Trophoblast cell (in vitro differentiated cells and primary cell): ENCODE results near the gene THBS2.

ENCODE experiments used
- DNase-seq, 2 donors: peaks; one replicate each; pipeline ENCODE4 v3.0.0-alpha.2; 2016
- H2AFZ ChIP-seq: 2 replicates; pipeline ENCODE4 v1.6.1; 2013; ENCODE audit warnings: low read length, moderate library complexity, mild to moderate bottlenecking; ENCODE audit not compliant: insufficient read depth, poor library complexity
- H2AK5ac ChIP-seq: 2 replicates; pipeline ENCODE4 v1.6.1; 2013; ENCODE audit warnings: mild to moderate bottlenecking, low read length
- H2BK120ac ChIP-seq: 2 replicates; pipeline ENCODE4 v1.6.1; 2013; ENCODE audit warnings: low read length, mild to moderate bottlenecking, moderate library complexity; ENCODE audit not compliant: insufficient read depth, poor library complexity
- H2BK12ac ChIP-seq: 2 replicates; pipeline ENCODE4 v1.6.1; 2013; ENCODE audit warnings: mild to moderate bottlenecking, low read length, moderate library complexity
- H2BK5ac ChIP-seq: 2 replicates; pipeline ENCODE4 v1.6.1; 2013; ENCODE audit warnings: low read length, low read depth, moderate library complexity, mild to moderate bottlenecking; ENCODE audit not compliant: poor library complexity
- H3K14ac ChIP-seq: 2 replicates; pipeline ENCODE4 v1.6.1; 2013; ENCODE audit warnings: mild to moderate bottlenecking, low read length
- H3K18ac ChIP-seq: 2 replicates; pipeline ENCODE4 v1.6.1; 2013; ENCODE audit warnings: mild to moderate bottlenecking, low read length
- H3K23ac ChIP-seq: 2 replicates; pipeline ENCODE4 v1.6.1; 2013; ENCODE audit warnings: low read length
- H3K27ac ChIP-seq: 2 replicates; pipeline ENCODE4 v1.5.1; 2013; ENCODE audit warnings: low read depth, mild to moderate bottlenecking, inconsistent platforms, low read length, moderate library complexity
- H3K27me3 ChIP-seq: 2 replicates; pipeline ENCODE4 v1.6.1; 2013; ENCODE audit warnings: inconsistent platforms, mild to moderate bottlenecking, low read length, moderate library complexity; ENCODE audit not compliant: insufficient read depth
- H3K36me3 ChIP-seq, 2 experiments: 1 replicate in 1 of 2; 2 replicates in 1 of 2; pipeline ENCODE4 v1.6.1; 2013; ENCODE audit warnings: low read length in 2 of 2, mild to moderate bottlenecking in 2 of 2, moderate library complexity in 1 of 2; ENCODE audit not compliant: insufficient read depth in 2 of 2, control insufficient read depth in 1 of 2
- H3K4ac ChIP-seq: 2 replicates; pipeline ENCODE4 v1.6.1; 2013; ENCODE audit warnings: low read depth, mild to moderate bottlenecking, low read length, moderate library complexity
- H3K4me1 ChIP-seq, 2 experiments: 1 replicate in 1 of 2; 2 replicates in 1 of 2; pipeline ENCODE4 v1.6.1; 2013; ENCODE audit warnings: low read length in 2 of 2, mild to moderate bottlenecking in 2 of 2, moderate library complexity in 1 of 2; ENCODE audit not compliant: insufficient read depth in 2 of 2, control insufficient read depth in 1 of 2
- H3K4me2 ChIP-seq: 2 replicates; pipeline ENCODE4 v1.6.1; 2013; ENCODE audit warnings: inconsistent platforms, mild to moderate bottlenecking, low read length, moderate library complexity
- H3K4me3 ChIP-seq: 2 replicates; pipeline ENCODE4 v1.5.1; 2013; ENCODE audit warnings: mild to moderate bottlenecking, low read depth, low read length, inconsistent platforms
- H3K79me1 ChIP-seq: one replicate; pipeline ENCODE4 v1.6.1; 2013; ENCODE audit warnings: low read length
- H3K79me2 ChIP-seq: 2 replicates; pipeline ENCODE4 v1.6.1; 2013; ENCODE audit warnings: low read length, mild to moderate bottlenecking; ENCODE audit not compliant: control insufficient read depth, insufficient read depth, poor library complexity
- H3K9ac ChIP-seq: 2 replicates; pipeline ENCODE4 v1.6.1; 2013; ENCODE audit warnings: mild to moderate bottlenecking, low read length
- H3K9me3 ChIP-seq: 2 replicates; pipeline ENCODE4 v1.6.1; 2013; ENCODE audit warnings: low read depth, mild to moderate bottlenecking, control low read depth, inconsistent platforms, low read length; ENCODE audit not compliant: insufficient read depth
- H4K12ac ChIP-seq: 2 replicates; pipeline ENCODE4 v1.6.1; 2013; ENCODE audit warnings: low read depth, mild to moderate bottlenecking, low read length, moderate library complexity
- H4K8ac ChIP-seq: 2 replicates; pipeline ENCODE4 v1.6.1; 2013; ENCODE audit warnings: low read depth, mild to moderate bottlenecking, low read length, moderate library complexity
- H4K91ac ChIP-seq: one replicate; pipeline ENCODE4 v1.6.1; 2013; ENCODE audit warnings: low read depth, mild to moderate bottlenecking, low read length, moderate library complexity
- WGBS: extraction: QIAGEN DNeasy Blood & Tissue Kit; methylation state at CpG from one replicate; pipeline ENCODE4 v1.1.7; 2013; ENCODE audit warnings: missing lambda C conversion rate; ENCODE audit not compliant: insufficient read length, insufficient coverage; ENCODE audit errors: extremely low coverage; 5-methylcytosine and 5-hydroxymethylcytosine counted together

Gene THBS2

DNA sequence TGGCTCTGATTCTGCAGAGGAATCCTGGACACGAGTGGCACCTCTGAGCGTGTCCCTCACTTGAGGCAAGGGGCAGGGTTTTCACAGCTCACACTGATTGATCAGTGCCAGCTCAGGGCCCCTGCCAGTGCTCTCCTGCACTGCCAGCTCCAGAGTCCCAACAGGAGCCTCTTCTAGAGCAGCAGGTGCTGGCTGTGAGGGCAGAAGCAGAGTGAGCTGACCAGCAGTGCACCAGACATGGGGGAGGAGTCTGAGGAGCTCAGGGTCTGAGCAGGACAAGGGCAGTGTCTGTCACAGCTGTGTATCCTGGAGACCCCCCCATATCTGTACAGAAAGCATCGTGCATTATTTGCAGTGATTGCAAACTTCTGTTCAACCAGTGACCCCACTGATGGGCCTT lies 31.5 kb upstream of the THBS2 start:
- Histone ChIP-seq H3K79me2 (no peaks in the 10 kb centered on the region), H2AK5ac (no peak overlapping the region), H4K91ac (no peak overlapping the region), H2AFZ (no peak overlapping the region), H3K18ac (no peak overlapping the region), H2BK120ac (no peak overlapping the region), H3K79me1 (no peaks in the 10 kb centered on the region), H3K9ac (no peak overlapping the region), H3K9me3 (peaks cover 5% of the 10 kb centered on the region), H3K27me3 (no peaks in the 10 kb centered on the region), H3K4me2 (no peak overlapping the region), H3K4ac (no peak overlapping the region), H2BK5ac (no peak overlapping the region), H3K23ac (no peak overlapping the region), H3K14ac (no peak overlapping the region), H3K27ac (no peak overlapping the region), H4K8ac (no peak overlapping the region), H2BK12ac (no peak overlapping the region), H3K4me3 (no peak overlapping the region), H4K12ac (no peak overlapping the region), H3K36me3 (no peaks in the 10 kb centered on the region), H3K4me1 (no peaks in the 10 kb centered on the region)
- DNase-seq, result no peak
- no CpG with 5 or more reads among the region's 3 CpGs for WGBS

DNA sequence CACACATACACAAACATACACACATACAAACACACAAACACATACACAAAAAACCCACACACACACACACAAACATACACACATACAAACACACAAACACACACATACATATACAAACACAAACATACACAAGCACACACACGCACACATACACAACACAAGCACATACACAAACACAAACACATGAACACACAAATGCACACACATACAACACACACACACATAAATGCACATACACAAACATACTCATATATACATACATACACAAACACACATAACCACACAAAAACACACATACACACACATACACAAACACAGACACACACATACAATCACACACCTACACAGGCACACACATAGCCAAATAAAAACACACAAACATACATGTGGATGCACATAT lies 30.3 kb upstream of the THBS2 start:
- no peak overlapping the region for H3K9ac ChIP-seq
- H3K14ac ChIP-seq, result no peak overlapping the region
- no peak overlapping the region for H3K27ac ChIP-seq
- H3K4me3 ChIP-seq, result no peak overlapping the region
- H3K4ac ChIP-seq, result no peak overlapping the region
- H2BK120ac ChIP-seq, result no peak overlapping the region
- H2AK5ac ChIP-seq, result no peak overlapping the region
- no peak overlapping the region for H2AFZ ChIP-seq
- H4K12ac ChIP-seq, result no peak overlapping the region
- H3K4me1 ChIP-seq, result no peaks in the 10 kb centered on the region
- DNase-seq, result no peak
- no peaks in the 10 kb centered on the region for H3K79me2 ChIP-seq
- no peaks in the 10 kb centered on the region for H3K36me3 ChIP-seq
- no peaks in the 10 kb centered on the region for H3K79me1 ChIP-seq
- no peak overlapping the region for H3K18ac ChIP-seq
- H3K23ac ChIP-seq, result no peak overlapping the region
- H4K91ac ChIP-seq, result no peak overlapping the region
- H3K4me2 ChIP-seq, result no peak overlapping the region
- H3K27me3 ChIP-seq, result no peaks in the 10 kb centered on the region
- peaks cover 3% of the 10 kb centered on the region for H3K9me3 ChIP-seq
- H2BK12ac ChIP-seq, result no peak overlapping the region
- no peak overlapping the region for H4K8ac ChIP-seq
- no peak overlapping the region for H2BK5ac ChIP-seq
- no CpG with 5 or more reads among the region's 1 CpG for WGBS

DNA sequence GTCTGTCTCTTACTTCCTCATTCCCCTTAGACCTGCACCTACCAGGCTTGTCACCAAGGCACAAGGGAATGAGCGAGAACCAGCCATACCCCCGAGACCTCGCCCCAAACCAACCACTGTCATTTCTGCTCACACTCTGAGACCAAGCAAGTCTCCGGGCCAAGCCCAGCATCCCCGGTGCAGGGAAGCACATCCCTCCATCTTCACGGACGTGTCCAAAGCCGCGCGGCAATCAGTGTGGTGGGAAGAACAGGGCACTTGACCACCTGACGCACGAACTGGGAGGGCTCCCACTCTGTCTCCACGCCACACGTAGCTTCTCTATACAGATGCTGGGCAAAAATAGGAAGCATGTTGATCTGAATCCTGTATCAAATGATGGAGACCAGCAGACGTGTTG lies 28.4 kb upstream of the THBS2 start:
- Histone ChIP-seq H3K36me3 (no peaks in the 10 kb centered on the region), H2AFZ (no peak overlapping the region), H3K9ac (no peak overlapping the region), H3K23ac (no peak overlapping the region), H3K4me3 (no peak overlapping the region), H3K14ac (no peak overlapping the region), H3K4ac (no peak overlapping the region), H2BK120ac (no peak overlapping the region), H3K4me1 (no peaks in the 10 kb centered on the region), H3K27ac (no peak overlapping the region), H4K8ac (no peak overlapping the region), H4K91ac (no peak overlapping the region), H3K18ac (no peak overlapping the region), H3K27me3 (no peaks in the 10 kb centered on the region), H3K79me1 (no peaks in the 10 kb centered on the region), H3K4me2 (no peak overlapping the region), H2BK12ac (no peak overlapping the region), H3K79me2 (no peaks in the 10 kb centered on the region), H3K9me3 (peaks cover 2% of the 10 kb centered on the region), H2AK5ac (no peak overlapping the region), H4K12ac (no peak overlapping the region), H2BK5ac (no peak overlapping the region)
- WGBS, result no CpG with 5 or more reads among the region's 15 CpGs
- no peak for DNase-seq

DNA sequence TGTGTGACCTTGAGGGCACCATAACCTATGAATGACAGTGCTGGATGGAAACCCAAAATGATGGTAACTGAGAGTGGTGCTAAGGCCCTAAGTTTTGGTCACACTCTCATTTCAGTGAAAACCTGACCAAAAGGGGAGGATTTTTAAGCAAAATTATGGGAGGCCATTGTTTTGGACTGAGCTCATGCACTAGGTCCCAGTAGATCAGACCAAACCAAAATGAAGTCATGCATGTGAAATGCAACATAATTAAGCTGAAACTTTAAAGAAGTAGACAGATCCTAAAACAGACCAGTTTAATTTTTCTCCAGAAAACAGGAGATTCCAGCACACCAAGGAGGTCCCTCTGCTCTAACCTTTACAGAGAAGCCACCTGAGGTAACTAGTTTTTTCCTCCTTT lies 24.0 kb upstream of the THBS2 start:
- H3K4me3 ChIP-seq, result no peak overlapping the region
- no peak overlapping the region for H3K18ac ChIP-seq
- H2AFZ ChIP-seq, result no peak overlapping the region
- H3K4ac ChIP-seq, result no peak overlapping the region
- H2BK120ac ChIP-seq, result no peak overlapping the region
- no peaks in the 10 kb centered on the region for H3K79me2 ChIP-seq
- H3K79me1 ChIP-seq, result no peaks in the 10 kb centered on the region
- no peak overlapping the region for H2AK5ac ChIP-seq
- no peak overlapping the region for H3K4me2 ChIP-seq
- H3K9me3 ChIP-seq, result no peaks in the 10 kb centered on the region
- no peak overlapping the region for H4K8ac ChIP-seq
- H3K27ac ChIP-seq, result no peak overlapping the region
- H3K27me3 ChIP-seq, result no peaks in the 10 kb centered on the region
- no peak overlapping the region for H2BK5ac ChIP-seq
- H3K4me1 ChIP-seq, result no peaks in the 10 kb centered on the region
- H3K36me3 ChIP-seq, result no peaks in the 10 kb centered on the region
- no peak overlapping the region for H3K14ac ChIP-seq
- no peak for DNase-seq
- H2BK12ac ChIP-seq, result no peak overlapping the region
- no peak overlapping the region for H4K12ac ChIP-seq
- H3K23ac ChIP-seq, result no peak overlapping the region
- no peak overlapping the region for H4K91ac ChIP-seq
- H3K9ac ChIP-seq, result no peak overlapping the region

DNA sequence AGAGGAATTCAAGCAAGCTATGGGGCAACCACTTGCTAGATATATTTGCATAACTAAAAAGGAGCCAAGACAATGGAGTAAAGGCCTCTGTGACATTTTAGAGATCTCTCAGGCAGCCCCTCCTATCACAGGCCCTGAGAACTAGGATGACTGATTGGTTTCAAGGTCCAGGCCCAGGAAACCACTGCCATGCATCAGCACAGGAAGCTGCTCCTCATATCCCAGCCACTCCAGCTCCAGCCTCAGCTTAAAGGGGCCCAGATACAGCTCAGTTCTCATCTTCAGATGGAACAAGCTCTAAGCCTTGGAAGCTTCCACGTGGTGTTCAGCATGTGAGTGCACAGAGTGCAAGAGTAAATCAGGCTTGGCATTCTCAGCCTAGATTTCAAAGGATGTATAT lies 21.1 kb upstream of the THBS2 start:
- H3K4me2 ChIP-seq, result no peak overlapping the region
- no CpG with 5 or more reads among the region's 1 CpG for WGBS

More for the DNA sequence above, 21.1 kb upstream of the THBS2 start:
- Histone ChIP-seq H3K4ac (no peak overlapping the region), H2AFZ (no peak overlapping the region), H4K8ac (no peak overlapping the region), H3K23ac (no peak overlapping the region), H4K91ac (no peak overlapping the region), H2BK12ac (no peak overlapping the region), H2BK120ac (no peak overlapping the region), H3K14ac (no peak overlapping the region), H3K79me2 (no peaks in the 10 kb centered on the region), H2AK5ac (no peak overlapping the region), H3K27me3 (no peaks in the 10 kb centered on the region), H3K4me1 (no peaks in the 10 kb centered on the region), H3K36me3 (no peaks in the 10 kb centered on the region), H3K4me3 (no peak overlapping the region), H3K79me1 (no peaks in the 10 kb centered on the region), H3K9me3 (no peaks in the 10 kb centered on the region), H3K27ac (no peak overlapping the region), H4K12ac (no peak overlapping the region), H3K9ac (no peak overlapping the region), H3K18ac (no peak overlapping the region), H2BK5ac (no peak overlapping the region)
- no peak for DNase-seq
